MCF 10A (cell line): ENCODE data around the gene DLG2. TPM values are rescaled to one million over a fixed set of nuclear protein-coding genes. Genes with fewer than 3 reads are reported as not detected.

ENCODE experiments used
- BruUV-seq: library from RNA; stranded (reverse); fragments of 400-500 nt; replicated peaks from 2 replicates; lab custom pipeline; 2021; lab: Mats Ljungman, UMichigan
- CTCF ChIA-PET: fragments of 300-600 bp; sonication (Branson Sonifier 250); formaldehyde crosslinking; extraction: SDS; loops from one replicate; lab custom pipeline; 2021; ENCODE audit warnings: antibody characterized with exemption, inconsistent platforms; lab: Yijun Ruan, JAX
- POLR2A ChIA-PET: fragments of 300-600, 350-650 bp; sonication (Branson Sonifier 250); formaldehyde crosslinking; extraction: SDS; loops from one replicate; lab custom pipeline; 2020; ENCODE audit warnings: antibody characterized with exemption, inconsistent platforms; lab: Yijun Ruan, JAX
- DNase-seq: peaks from one replicate; pipeline ENCODE4 v3.0.0-alpha.2; 2018; ENCODE audit not compliant: unreplicated experiment
- H3K27ac Mint-ChIP-seq: one replicate; pipeline ENCODE4 v1.8.0; 2022; ENCODE audit warnings: mild to moderate bottlenecking, low read depth, mixed read lengths; ENCODE audit not compliant: unreplicated experiment
- H3K27me3 Mint-ChIP-seq: one replicate; pipeline ENCODE4 v1.8.0; 2022; ENCODE audit warnings: mixed read lengths; ENCODE audit not compliant: insufficient read depth, unreplicated experiment
- H3K36me3 Mint-ChIP-seq: one replicate; pipeline ENCODE4 v1.8.0; 2022; ENCODE audit warnings: mild to moderate bottlenecking, moderate library complexity, mixed read lengths; ENCODE audit not compliant: insufficient read depth, unreplicated experiment
- H3K4me1 Mint-ChIP-seq: one replicate; pipeline ENCODE4 v1.8.0; 2022; ENCODE audit warnings: mixed read lengths; ENCODE audit not compliant: insufficient read depth, unreplicated experiment
- H3K4me3 Mint-ChIP-seq: one replicate; pipeline ENCODE4 v1.8.0; 2022; ENCODE audit warnings: mild to moderate bottlenecking, moderate library complexity, mixed read lengths; ENCODE audit not compliant: unreplicated experiment
- H3K9me3 Mint-ChIP-seq: one replicate; pipeline ENCODE4 v1.8.0; 2022; ENCODE audit warnings: mixed read lengths; ENCODE audit not compliant: unreplicated experiment
- CTCF ChIP-seq: fragments of 200-600 bp; IDR thresholded peaks from one replicate; pipeline ENCODE4 v1.8.0; 2022; ENCODE audit warnings: antibody characterized with exemption, mild to moderate bottlenecking; ENCODE audit not compliant: unreplicated experiment
- intact Hi-C: fragments of 100-400 bp; cut with micrococcal nuclease; formaldehyde crosslinking; loops from 2 replicates; pipeline ENCODE4 v1.14.1; 2022
- total RNA-seq: library from RNA; stranded (reverse); gene quantifications from 2 replicates; pipeline ENCODE4 v1.2.3, GENCODE V29; 2022

Gene DLG2
- total RNA-seq, 1 experiment from 2014 or later = 0.26 TPM

DNA sequence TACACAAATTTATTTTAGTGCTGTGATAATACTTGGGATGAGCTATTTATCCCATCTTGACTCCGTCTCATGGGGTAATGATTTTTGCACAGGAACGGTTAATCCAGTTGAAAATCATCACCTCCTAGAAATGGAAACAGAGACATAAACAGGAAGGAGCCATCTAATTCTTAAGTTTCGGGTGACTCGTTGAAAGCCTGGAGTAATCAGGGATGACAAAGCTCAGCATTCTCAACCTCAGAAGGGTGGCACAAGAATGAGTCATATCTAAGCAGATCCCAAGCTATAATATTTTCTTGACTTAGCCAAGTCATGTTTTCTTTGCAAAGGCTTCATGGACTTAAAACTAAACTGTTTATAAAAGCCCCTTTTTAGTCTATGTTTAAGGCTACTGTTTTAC is 2060.2 kb downstream of the DLG2 start:
- Mint-ChIP-seq H3K27me3 (peaks cover 35% of the 10 kb centered on the region), H3K36me3 (no peaks in the 10 kb centered on the region), H3K27ac (no peak overlapping the region), H3K9me3 (no peaks in the 10 kb centered on the region), H3K4me3 (no peak overlapping the region), H3K4me1 (no peaks in the 10 kb centered on the region)
- intact Hi-C loops = no loop called here
- ChIA-PET POLR2A (interaction anchor here (0.6 to 0.9 kb wide), 2 partner anchors 71 to 125 kb away, joined by 3 read pairs; no protein-coding TSS in a partner anchor), CTCF (no interaction called here)
- TF ChIP-seq CTCF = no peak
- peak; percentile 30 for DNase-seq
- BruUV-seq = TSS peak; percentile 86

DNA sequence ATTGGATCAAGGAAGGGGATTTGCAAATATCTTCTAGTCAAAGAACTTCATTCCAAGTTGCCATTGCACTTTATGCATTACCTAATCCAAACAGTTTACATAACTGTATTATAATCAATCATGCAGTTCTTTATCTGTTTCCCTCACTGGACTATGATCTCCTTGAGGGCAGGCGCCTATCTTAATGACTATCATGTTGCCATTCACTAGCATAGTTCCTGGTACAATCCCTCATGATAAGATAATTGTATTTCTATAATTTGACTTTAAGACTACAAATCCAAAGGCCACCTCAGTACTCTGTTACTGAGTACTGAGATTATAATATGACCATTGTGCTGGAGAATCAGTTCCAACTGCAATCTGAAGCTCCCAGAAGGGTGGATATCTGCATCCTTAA is 2062.3 kb downstream of the DLG2 start:
- Mint-ChIP-seq H3K27ac (no peak overlapping the region), H3K4me3 (no peak overlapping the region), H3K9me3 (no peaks in the 10 kb centered on the region), H3K36me3 (no peaks in the 10 kb centered on the region), H3K4me1 (no peaks in the 10 kb centered on the region), H3K27me3 (peaks cover 37% of the 10 kb centered on the region)
- ChIA-PET CTCF (interaction anchor here (0.7 kb wide), 1 partner anchor 30 kb away, joined by 5 read pairs; no protein-coding TSS in a partner anchor), POLR2A (no interaction called here)
- no TSS peak for BruUV-seq
- DNase-seq = no peak
- intact Hi-C loops = no loop called here
- TF ChIP-seq CTCF = no peak

- H3K27me3 Mint-ChIP-seq = peaks cover 47% of the 10 kb centered on the region
- no peak for DNase-seq
- H3K36me3 Mint-ChIP-seq = no peaks in the 10 kb centered on the region
- no peak overlapping the region for H3K4me3 Mint-ChIP-seq
- BruUV-seq = no TSS peak
- no peak overlapping the region for H3K27ac Mint-ChIP-seq
- ChIA-PET POLR2A (no interaction called here), CTCF (no interaction called here)
- TF ChIP-seq CTCF = no peak
- no peaks in the 10 kb centered on the region for H3K9me3 Mint-ChIP-seq
- intact Hi-C loops = no loop called here
- no peaks in the 10 kb centered on the region for H3K4me1 Mint-ChIP-seq
These were observed 2068.9 kb downstream of the DLG2 start for GRCh38 chr11:83558281-83558680.

- ChIA-PET CTCF (no interaction called here), POLR2A (no interaction called here)
- no peaks in the 10 kb centered on the region for H3K36me3 Mint-ChIP-seq
- no peaks in the 10 kb centered on the region for H3K4me1 Mint-ChIP-seq
- DNase-seq = no peak
- no peak overlapping the region for H3K27ac Mint-ChIP-seq
- peaks cover 53% of the 10 kb centered on the region for H3K27me3 Mint-ChIP-seq
- no peaks in the 10 kb centered on the region for H3K9me3 Mint-ChIP-seq
- intact Hi-C loops = no loop called here
- BruUV-seq = no TSS peak
- no peak for TF ChIP-seq CTCF
- no peak overlapping the region for H3K4me3 Mint-ChIP-seq
These were observed 2069.5 kb downstream of the DLG2 start for GRCh38 chr11:83557653-83558052.
